ENCODE measurements around the gene CRYGD. TPM values are rescaled to one million over a fixed set of nuclear protein-coding genes. Genes with fewer than 3 reads are reported as not detected.

The CRYGD gene
- total and polyA plus RNA-seq, 9 of the 15 experiments (the other 6 are each of a cell fraction or from before 2014, with no cell fraction given) = not detected

DNA sequence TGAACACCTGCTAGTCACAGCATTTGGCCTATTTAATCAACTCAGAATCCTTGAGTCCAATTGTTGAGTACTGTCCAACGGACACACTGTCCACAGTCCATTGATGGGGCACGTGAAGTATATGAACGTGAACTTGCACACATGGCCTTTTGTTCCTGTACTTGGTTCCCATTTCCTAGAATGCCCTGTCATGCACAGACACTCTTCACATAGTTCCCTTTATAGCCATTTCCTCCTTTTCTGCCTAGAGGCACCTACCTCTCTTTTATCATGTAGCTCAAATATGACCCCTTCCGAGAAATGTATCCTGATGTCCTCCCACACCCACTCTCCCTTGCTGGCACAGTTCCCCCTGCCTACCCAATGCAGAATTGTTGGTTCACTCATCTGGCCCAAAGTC, 47.8 kb upstream of the CRYGD start (continued):
- TF ChIP-seq, protein P1, sequence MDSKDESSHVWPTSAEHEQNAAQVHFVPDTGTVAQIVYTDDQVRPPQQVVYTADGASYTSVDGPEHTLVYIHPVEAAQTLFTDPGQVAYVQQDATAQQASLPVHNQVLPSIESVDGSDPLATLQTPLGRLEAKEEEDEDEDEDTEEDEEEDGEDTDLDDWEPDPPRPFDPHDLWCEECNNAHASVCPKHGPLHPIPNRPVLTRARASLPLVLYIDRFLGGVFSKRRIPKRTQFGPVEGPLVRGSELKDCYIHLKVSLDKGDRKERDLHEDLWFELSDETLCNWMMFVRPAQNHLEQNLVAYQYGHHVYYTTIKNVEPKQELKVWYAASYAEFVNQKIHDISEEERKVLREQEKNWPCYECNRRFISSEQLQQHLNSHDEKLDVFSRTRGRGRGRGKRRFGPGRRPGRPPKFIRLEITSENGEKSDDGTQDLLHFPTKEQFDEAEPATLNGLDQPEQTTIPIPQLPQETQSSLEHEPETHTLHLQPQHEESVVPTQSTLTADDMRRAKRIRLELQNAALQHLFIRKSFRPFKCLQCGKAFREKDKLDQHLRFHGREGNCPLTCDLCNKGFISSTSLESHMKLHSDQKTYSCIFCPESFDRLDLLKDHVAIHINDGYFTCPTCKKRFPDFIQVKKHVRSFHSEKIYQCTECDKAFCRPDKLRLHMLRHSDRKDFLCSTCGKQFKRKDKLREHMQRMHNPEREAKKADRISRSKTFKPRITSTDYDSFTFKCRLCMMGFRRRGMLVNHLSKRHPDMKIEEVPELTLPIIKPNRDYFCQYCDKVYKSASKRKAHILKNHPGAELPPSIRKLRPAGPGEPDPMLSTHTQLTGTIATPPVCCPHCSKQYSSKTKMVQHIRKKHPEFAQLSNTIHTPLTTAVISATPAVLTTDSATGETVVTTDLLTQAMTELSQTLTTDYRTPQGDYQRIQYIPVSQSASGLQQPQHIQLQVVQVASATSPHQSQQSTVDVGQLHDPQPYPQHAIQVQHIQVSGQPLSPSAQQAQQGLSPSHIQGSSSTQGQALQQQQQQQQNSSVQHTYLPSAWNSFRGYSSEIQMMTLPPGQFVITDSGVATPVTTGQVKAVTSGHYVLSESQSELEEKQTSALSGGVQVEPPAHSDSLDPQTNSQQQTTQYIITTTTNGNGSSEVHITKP (IDR thresholded peaks at IDR 0.05; ENCODE audit: partially characterized antibody) = no peak
- TF ChIP-seq RBM17 (IDR thresholded peaks at IDR 0.05; ENCODE audit: borderline replicate concordance, low read depth, low read length) = no peak
- no peak for TF ChIP-seq NFIX (CRISPR knock-in tag; IDR thresholded peaks at IDR 0.05; ENCODE audit: low read depth)
- no peak for TF ChIP-seq NCOA6 (IDR thresholded peaks at IDR 0.05)
- TF ChIP-seq RBM22 (IDR thresholded peaks at IDR 0.05; ENCODE audit: low read depth, low read length, poor library complexity, severe bottlenecking) = no peak
- TF ChIP-seq, protein P2, sequence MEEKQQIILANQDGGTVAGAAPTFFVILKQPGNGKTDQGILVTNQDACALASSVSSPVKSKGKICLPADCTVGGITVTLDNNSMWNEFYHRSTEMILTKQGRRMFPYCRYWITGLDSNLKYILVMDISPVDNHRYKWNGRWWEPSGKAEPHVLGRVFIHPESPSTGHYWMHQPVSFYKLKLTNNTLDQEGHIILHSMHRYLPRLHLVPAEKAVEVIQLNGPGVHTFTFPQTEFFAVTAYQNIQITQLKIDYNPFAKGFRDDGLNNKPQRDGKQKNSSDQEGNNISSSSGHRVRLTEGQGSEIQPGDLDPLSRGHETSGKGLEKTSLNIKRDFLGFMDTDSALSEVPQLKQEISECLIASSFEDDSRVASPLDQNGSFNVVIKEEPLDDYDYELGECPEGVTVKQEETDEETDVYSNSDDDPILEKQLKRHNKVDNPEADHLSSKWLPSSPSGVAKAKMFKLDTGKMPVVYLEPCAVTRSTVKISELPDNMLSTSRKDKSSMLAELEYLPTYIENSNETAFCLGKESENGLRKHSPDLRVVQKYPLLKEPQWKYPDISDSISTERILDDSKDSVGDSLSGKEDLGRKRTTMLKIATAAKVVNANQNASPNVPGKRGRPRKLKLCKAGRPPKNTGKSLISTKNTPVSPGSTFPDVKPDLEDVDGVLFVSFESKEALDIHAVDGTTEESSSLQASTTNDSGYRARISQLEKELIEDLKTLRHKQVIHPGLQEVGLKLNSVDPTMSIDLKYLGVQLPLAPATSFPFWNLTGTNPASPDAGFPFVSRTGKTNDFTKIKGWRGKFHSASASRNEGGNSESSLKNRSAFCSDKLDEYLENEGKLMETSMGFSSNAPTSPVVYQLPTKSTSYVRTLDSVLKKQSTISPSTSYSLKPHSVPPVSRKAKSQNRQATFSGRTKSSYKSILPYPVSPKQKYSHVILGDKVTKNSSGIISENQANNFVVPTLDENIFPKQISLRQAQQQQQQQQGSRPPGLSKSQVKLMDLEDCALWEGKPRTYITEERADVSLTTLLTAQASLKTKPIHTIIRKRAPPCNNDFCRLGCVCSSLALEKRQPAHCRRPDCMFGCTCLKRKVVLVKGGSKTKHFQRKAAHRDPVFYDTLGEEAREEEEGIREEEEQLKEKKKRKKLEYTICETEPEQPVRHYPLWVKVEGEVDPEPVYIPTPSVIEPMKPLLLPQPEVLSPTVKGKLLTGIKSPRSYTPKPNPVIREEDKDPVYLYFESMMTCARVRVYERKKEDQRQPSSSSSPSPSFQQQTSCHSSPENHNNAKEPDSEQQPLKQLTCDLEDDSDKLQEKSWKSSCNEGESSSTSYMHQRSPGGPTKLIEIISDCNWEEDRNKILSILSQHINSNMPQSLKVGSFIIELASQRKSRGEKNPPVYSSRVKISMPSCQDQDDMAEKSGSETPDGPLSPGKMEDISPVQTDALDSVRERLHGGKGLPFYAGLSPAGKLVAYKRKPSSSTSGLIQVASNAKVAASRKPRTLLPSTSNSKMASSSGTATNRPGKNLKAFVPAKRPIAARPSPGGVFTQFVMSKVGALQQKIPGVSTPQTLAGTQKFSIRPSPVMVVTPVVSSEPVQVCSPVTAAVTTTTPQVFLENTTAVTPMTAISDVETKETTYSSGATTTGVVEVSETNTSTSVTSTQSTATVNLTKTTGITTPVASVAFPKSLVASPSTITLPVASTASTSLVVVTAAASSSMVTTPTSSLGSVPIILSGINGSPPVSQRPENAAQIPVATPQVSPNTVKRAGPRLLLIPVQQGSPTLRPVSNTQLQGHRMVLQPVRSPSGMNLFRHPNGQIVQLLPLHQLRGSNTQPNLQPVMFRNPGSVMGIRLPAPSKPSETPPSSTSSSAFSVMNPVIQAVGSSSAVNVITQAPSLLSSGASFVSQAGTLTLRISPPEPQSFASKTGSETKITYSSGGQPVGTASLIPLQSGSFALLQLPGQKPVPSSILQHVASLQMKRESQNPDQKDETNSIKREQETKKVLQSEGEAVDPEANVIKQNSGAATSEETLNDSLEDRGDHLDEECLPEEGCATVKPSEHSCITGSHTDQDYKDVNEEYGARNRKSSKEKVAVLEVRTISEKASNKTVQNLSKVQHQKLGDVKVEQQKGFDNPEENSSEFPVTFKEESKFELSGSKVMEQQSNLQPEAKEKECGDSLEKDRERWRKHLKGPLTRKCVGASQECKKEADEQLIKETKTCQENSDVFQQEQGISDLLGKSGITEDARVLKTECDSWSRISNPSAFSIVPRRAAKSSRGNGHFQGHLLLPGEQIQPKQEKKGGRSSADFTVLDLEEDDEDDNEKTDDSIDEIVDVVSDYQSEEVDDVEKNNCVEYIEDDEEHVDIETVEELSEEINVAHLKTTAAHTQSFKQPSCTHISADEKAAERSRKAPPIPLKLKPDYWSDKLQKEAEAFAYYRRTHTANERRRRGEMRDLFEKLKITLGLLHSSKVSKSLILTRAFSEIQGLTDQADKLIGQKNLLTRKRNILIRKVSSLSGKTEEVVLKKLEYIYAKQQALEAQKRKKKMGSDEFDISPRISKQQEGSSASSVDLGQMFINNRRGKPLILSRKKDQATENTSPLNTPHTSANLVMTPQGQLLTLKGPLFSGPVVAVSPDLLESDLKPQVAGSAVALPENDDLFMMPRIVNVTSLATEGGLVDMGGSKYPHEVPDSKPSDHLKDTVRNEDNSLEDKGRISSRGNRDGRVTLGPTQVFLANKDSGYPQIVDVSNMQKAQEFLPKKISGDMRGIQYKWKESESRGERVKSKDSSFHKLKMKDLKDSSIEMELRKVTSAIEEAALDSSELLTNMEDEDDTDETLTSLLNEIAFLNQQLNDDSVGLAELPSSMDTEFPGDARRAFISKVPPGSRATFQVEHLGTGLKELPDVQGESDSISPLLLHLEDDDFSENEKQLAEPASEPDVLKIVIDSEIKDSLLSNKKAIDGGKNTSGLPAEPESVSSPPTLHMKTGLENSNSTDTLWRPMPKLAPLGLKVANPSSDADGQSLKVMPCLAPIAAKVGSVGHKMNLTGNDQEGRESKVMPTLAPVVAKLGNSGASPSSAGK (IDR thresholded peaks at IDR 0.05) = no peak; the same call in 1 of the 2 replicates
- no peak for TF ChIP-seq ZNF239 (CRISPR knock-in tag; IDR thresholded peaks at IDR 0.05)
- TF ChIP-seq HDAC6 (IDR thresholded peaks at IDR 0.05; ENCODE audit: low read depth, low read length) = no peak
- TF ChIP-seq NCOR1 (IDR thresholded peaks at IDR 0.05) = peak; percentile 30
- no peak for TF ChIP-seq ZNF707 (CRISPR knock-in tag; conservative IDR thresholded peaks at IDR 0.05)
- TF ChIP-seq, protein P3, sequence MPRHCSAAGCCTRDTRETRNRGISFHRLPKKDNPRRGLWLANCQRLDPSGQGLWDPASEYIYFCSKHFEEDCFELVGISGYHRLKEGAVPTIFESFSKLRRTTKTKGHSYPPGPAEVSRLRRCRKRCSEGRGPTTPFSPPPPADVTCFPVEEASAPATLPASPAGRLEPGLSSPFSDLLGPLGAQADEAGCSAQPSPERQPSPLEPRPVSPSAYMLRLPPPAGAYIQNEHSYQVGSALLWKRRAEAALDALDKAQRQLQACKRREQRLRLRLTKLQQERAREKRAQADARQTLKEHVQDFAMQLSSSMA (CRISPR knock-in tag; IDR thresholded peaks at IDR 0.05) = no peak
- TF ChIP-seq POLR3G (IDR thresholded peaks at IDR 0.05; ENCODE audit: extremely low read depth, insufficient read length, insufficient replicate concordance) = no peak
- TF ChIP-seq ARHGAP35 (IDR thresholded peaks at IDR 0.05; ENCODE audit: partially characterized antibody) = no peak
- peak; percentile 60 for TF ChIP-seq ARID1B (IDR thresholded peaks at IDR 0.05)

Data from K562 (cell line).